ENCODE results near the gene BLOC1S5. TPM values are rescaled to one million over a fixed set of nuclear protein-coding genes. Genes with fewer than 3 reads are reported as not detected.

BLOC1S5 gene
- total RNA-seq = 9.0 and 9.2 TPM in 2 replicates

GRCh38 chr6:8063761-8064637, at the start of gene BLOC1S5:
TSS of gene BLOC1S5 (minus strand) at chr6:8064389. CDS start at chr6:8064376, 13 bp downstream.

GRCh38 chr6:8102122-8102958, 38.2 kb upstream of the BLOC1S5 start, which contains the start of gene EEF1E1:
TSS of gene EEF1E1 (minus strand) at chr6:8102548. CDS start at chr6:8102521, 27 bp downstream.

Other genes starting within 250 kb of the BLOC1S5 start
- gene TXNDC5, start 153.6 kb downstream of the BLOC1S5 start, total RNA-seq = 408 and 700 TPM in 2 replicates
- 24.9 and 35.1 TPM in 2 replicates for gene EEF1E1, start 38.2 kb upstream of the BLOC1S5 start, total RNA-seq

Measured in placental pericyte (primary cell).